ENCODE results near the gene EFEMP1.

The EFEMP1 gene

GRCh38 chr2:55903727-55904126, 19.9 kb downstream of the EFEMP1 start:
- in situ Hi-C loops (cut with HindIII; ENCODE audit: low sequenced_read_pairs): no loop called here
- DNase-seq (ENCODE audit: low read depth, low spot score): no peak
- TF ChIP-seq CTCF (IDR thresholded peaks at IDR 0.05; ENCODE audit: low read depth, low read length): no peak
- H3K4me3 ChIP-seq (ENCODE audit: low read depth, low read length): no peak overlapping the region

- DNase-seq (ENCODE audit: low read depth, low spot score): no peak
- no peak for TF ChIP-seq CTCF (IDR thresholded peaks at IDR 0.05; ENCODE audit: low read depth, low read length)
- in situ Hi-C loops (cut with HindIII; ENCODE audit: low sequenced_read_pairs): no loop called here
- no peak overlapping the region for H3K4me3 ChIP-seq (ENCODE audit: low read depth, low read length)
Observed at GRCh38 chr2:55902971-55903370, 20.6 kb downstream of the EFEMP1 start.

- H3K4me3 ChIP-seq (ENCODE audit: low read depth, low read length): no peak overlapping the region
- in situ Hi-C loops (cut with HindIII; ENCODE audit: low sequenced_read_pairs): no loop called here
- no peak for TF ChIP-seq CTCF (IDR thresholded peaks at IDR 0.05; ENCODE audit: low read depth, low read length)
- DNase-seq (ENCODE audit: low read depth, low spot score): no peak
Observed at GRCh38 chr2:55902429-55902828, 21.2 kb downstream of the EFEMP1 start.

- H3K4me3 ChIP-seq (ENCODE audit: low read depth, low read length): no peak overlapping the region
- in situ Hi-C loops (cut with HindIII; ENCODE audit: low sequenced_read_pairs): no loop called here
- peak; percentile 49 for DNase-seq (ENCODE audit: low read depth, low spot score)
- TF ChIP-seq CTCF (IDR thresholded peaks at IDR 0.05; ENCODE audit: low read depth, low read length): no peak
Observed at GRCh38 chr2:55901941-55902340, 21.6 kb downstream of the EFEMP1 start.

GRCh38 chr2:55901322-55901721, 22.3 kb downstream of the EFEMP1 start:
- no peak for TF ChIP-seq CTCF (IDR thresholded peaks at IDR 0.05; ENCODE audit: low read depth, low read length)
- in situ Hi-C loops (cut with HindIII; ENCODE audit: low sequenced_read_pairs): no loop called here
- peak; percentile 62 for DNase-seq (ENCODE audit: low read depth, low spot score)
- H3K4me3 ChIP-seq (ENCODE audit: low read depth, low read length): no peak overlapping the region

- no peak for TF ChIP-seq CTCF (IDR thresholded peaks at IDR 0.05; ENCODE audit: low read depth, low read length)
- in situ Hi-C loops (cut with HindIII; ENCODE audit: low sequenced_read_pairs): no loop called here
- peak; percentile 54 for DNase-seq (ENCODE audit: low read depth, low spot score)
- H3K4me3 ChIP-seq (ENCODE audit: low read depth, low read length): no peak overlapping the region
Observed at GRCh38 chr2:55899881-55900280, 23.7 kb downstream of the EFEMP1 start.

Measured in astrocyte of the spinal cord (primary cell).